ENCODE measurements around the gene SERPINA9.

The SERPINA9 gene

GRCh38 chr14:94462219-94462551 lies 13.8 kb downstream of the SERPINA9 start:
- Histone ChIP-seq H4K20me1 (ENCODE audit: insufficient read depth, low read length) (no peaks in the 10 kb centered on the region), H3K27ac (ENCODE audit: low read length) (no peak overlapping the region), H3K27me3 (ENCODE audit: low read depth, low read length) (no peaks in the 10 kb centered on the region), H3K4me1 (ENCODE audit: low read length) (peaks cover 16% of the 10 kb centered on the region), H3K36me3 (replicated peaks; ENCODE audit: low read depth, low read length) (no peaks in the 10 kb centered on the region), H3K4me3 (ENCODE audit: low read length) (no peak overlapping the region), H3K9ac (ENCODE audit: low read length) (no peak overlapping the region), H3K4me2 (ENCODE audit: low read length) (no peak overlapping the region), H2AFZ (ENCODE audit: low read depth, low read length) (no peak overlapping the region), H3K9me3 (ENCODE audit: insufficient read depth, low read length) (no peaks in the 10 kb centered on the region), H3K79me2 (ENCODE audit: low read length) (no peaks in the 10 kb centered on the region)
- TF ChIP-seq EZH2phosphoT487 (IDR thresholded peaks at IDR 0.05; ENCODE audit: low read depth) (no peak), CTCF (IDR thresholded peaks at IDR 0.05; ENCODE audit: low read depth, low read length) (no peak)

GRCh38 chr14:94461526-94462218 lies 14.3 kb downstream of the SERPINA9 start:
- Histone ChIP-seq H3K9ac (ENCODE audit: low read length) (no peak overlapping the region), H3K27me3 (ENCODE audit: low read depth, low read length) (no peaks in the 10 kb centered on the region), H3K4me1 (ENCODE audit: low read length) (peaks cover 16% of the 10 kb centered on the region), H3K79me2 (ENCODE audit: low read length) (no peaks in the 10 kb centered on the region), H3K4me2 (ENCODE audit: low read length) (no peak overlapping the region), H3K4me3 (ENCODE audit: low read length) (no peak overlapping the region), H3K36me3 (replicated peaks; ENCODE audit: low read depth, low read length) (no peaks in the 10 kb centered on the region), H4K20me1 (ENCODE audit: insufficient read depth, low read length) (no peaks in the 10 kb centered on the region), H3K27ac (ENCODE audit: low read length) (no peak overlapping the region), H2AFZ (ENCODE audit: low read depth, low read length) (no peak overlapping the region), H3K9me3 (ENCODE audit: insufficient read depth, low read length) (no peaks in the 10 kb centered on the region)
- no peak for TF ChIP-seq EZH2phosphoT487 (IDR thresholded peaks at IDR 0.05; ENCODE audit: low read depth)
- no peak for TF ChIP-seq CTCF (IDR thresholded peaks at IDR 0.05; ENCODE audit: low read depth, low read length)

GRCh38 chr14:94460631-94461416 lies 15.2 kb downstream of the SERPINA9 start:
- Histone ChIP-seq H3K4me1 (ENCODE audit: low read length) (peaks cover 16% of the 10 kb centered on the region), H3K36me3 (replicated peaks; ENCODE audit: low read depth, low read length) (no peaks in the 10 kb centered on the region), H3K27ac (ENCODE audit: low read length) (peak overlapping the region; percentile 32), H3K79me2 (ENCODE audit: low read length) (no peaks in the 10 kb centered on the region), H3K4me3 (ENCODE audit: low read length) (peak overlapping the region; percentile 27), H3K27me3 (ENCODE audit: low read depth, low read length) (no peaks in the 10 kb centered on the region), H4K20me1 (ENCODE audit: insufficient read depth, low read length) (no peaks in the 10 kb centered on the region), H3K9ac (ENCODE audit: low read length) (no peak overlapping the region; the same call in 1 of the 2 replicates), H3K9me3 (ENCODE audit: insufficient read depth, low read length) (no peaks in the 10 kb centered on the region), H3K4me2 (ENCODE audit: low read length) (peak overlapping the region; percentile 60), H2AFZ (ENCODE audit: low read depth, low read length) (peak overlapping the region; percentile 47; the same call in 1 of the 2 replicates)
- TF ChIP-seq EZH2phosphoT487 (IDR thresholded peaks at IDR 0.05; ENCODE audit: low read depth): no peak
- no peak for TF ChIP-seq CTCF (IDR thresholded peaks at IDR 0.05; ENCODE audit: low read depth, low read length)

GRCh38 chr14:94458558-94459205 lies 17.3 kb downstream of the SERPINA9 start:
- Histone ChIP-seq H3K4me2 (ENCODE audit: low read length) (no peak overlapping the region), H3K79me2 (ENCODE audit: low read length) (no peaks in the 10 kb centered on the region), H3K27ac (ENCODE audit: low read length) (no peak overlapping the region), H3K27me3 (ENCODE audit: low read depth, low read length) (no peaks in the 10 kb centered on the region), H4K20me1 (ENCODE audit: insufficient read depth, low read length) (no peaks in the 10 kb centered on the region), H3K4me3 (ENCODE audit: low read length) (no peak overlapping the region), H2AFZ (ENCODE audit: low read depth, low read length) (no peak overlapping the region), H3K9me3 (ENCODE audit: insufficient read depth, low read length) (no peaks in the 10 kb centered on the region), H3K9ac (ENCODE audit: low read length) (no peak overlapping the region), H3K36me3 (replicated peaks; ENCODE audit: low read depth, low read length) (no peaks in the 10 kb centered on the region), H3K4me1 (ENCODE audit: low read length) (peaks cover 16% of the 10 kb centered on the region)
- TF ChIP-seq CTCF (IDR thresholded peaks at IDR 0.05; ENCODE audit: low read depth, low read length): no peak
- no peak for TF ChIP-seq EZH2phosphoT487 (IDR thresholded peaks at IDR 0.05; ENCODE audit: low read depth)

All from OCI-LY3 (cell line).